HAP-1 (cell line): Measurements from ENCODE around the gene PLEKHG5.

Source experiments
- DNase-seq, 2 experiments: peaks; one replicate each; pipeline ENCODE4 v3.0.0-alpha.2; 2016 to 2020; ENCODE audit warnings: low spot score in 2 of 2
- H3K27me3 ChIP-seq: fragments of 250-450 bp; sonication (Bioruptor Pico); 2 replicates; pipeline ENCODE4 v1.5.1; 2020; ENCODE audit warnings: low read depth, mild to moderate bottlenecking, moderate library complexity
- H3K36me3 ChIP-seq: fragments of 250-450 bp; sonication (Bioruptor Pico); replicated peaks from 2 replicates; pipeline ENCODE4 v1.5.1; 2020; ENCODE audit warnings: mild to moderate bottlenecking
- H3K4me1 ChIP-seq: fragments of 250-450 bp; sonication (Bioruptor Pico); 2 replicates; pipeline ENCODE4 v1.5.1; 2020; ENCODE audit warnings: mild to moderate bottlenecking
- H3K4me3 ChIP-seq: fragments of 250-450 bp; sonication (Bioruptor Pico); 2 replicates; pipeline ENCODE4 v1.5.1; 2020; ENCODE audit warnings: mild to moderate bottlenecking, moderate library complexity
- H3K9me3 ChIP-seq: fragments of 250-450 bp; sonication (Bioruptor Pico); 2 replicates; pipeline ENCODE4 v1.5.1; 2020; ENCODE audit warnings: mild to moderate bottlenecking, moderate library complexity
- in situ Hi-C: fragments of 300-500 bp; cut with MboI; formaldehyde crosslinking; loops from 3 replicates; pipeline ENCODE4 v1.14.3; 2020; ENCODE audit warnings: low sequenced_read_pairs, inconsistent platforms, mixed read lengths

Gene PLEKHG5

GRCh38 chr1:6519491-6519934 lies 28.0 kb upstream of the PLEKHG5 start:
- Histone ChIP-seq H3K27me3 (no peaks in the 10 kb centered on the region), H3K4me3 (no peak overlapping the region), H3K9me3 (no peaks in the 10 kb centered on the region), H3K4me1 (0 out of 2 replicates have a peak, but pooled peaks cover 2% of the 10 kb centered on the region), H3K36me3 (peaks cover 9% of the 10 kb centered on the region)
- in situ Hi-C loops: no loop called here
- no peak for DNase-seq

GRCh38 chr1:6517435-6517851 lies 26.0 kb upstream of the PLEKHG5 start:
- H3K36me3 ChIP-seq: peaks cover 6% of the 10 kb centered on the region
- in situ Hi-C loops: no loop called here
- H3K27me3 ChIP-seq: no peaks in the 10 kb centered on the region
- no peak for DNase-seq
- H3K4me1 ChIP-seq: no peaks in the 10 kb centered on the region
- no peak overlapping the region for H3K4me3 ChIP-seq
- no peaks in the 10 kb centered on the region for H3K9me3 ChIP-seq

GRCh38 chr1:6515771-6516170 lies 24.3 kb upstream of the PLEKHG5 start:
- Histone ChIP-seq H3K9me3 (no peaks in the 10 kb centered on the region), H3K27me3 (no peaks in the 10 kb centered on the region), H3K36me3 (no peaks in the 10 kb centered on the region), H3K4me3 (no peak overlapping the region), H3K4me1 (no peaks in the 10 kb centered on the region)
- DNase-seq: no peak
- in situ Hi-C loops: no loop called here

- Histone ChIP-seq H3K4me3 (no peak overlapping the region), H3K36me3 (no peaks in the 10 kb centered on the region), H3K4me1 (no peaks in the 10 kb centered on the region), H3K9me3 (no peaks in the 10 kb centered on the region), H3K27me3 (no peaks in the 10 kb centered on the region)
- no peak for DNase-seq
- in situ Hi-C loops: no loop called here
Measured at GRCh38 chr1:6513320-6513801, 21.9 kb upstream of the PLEKHG5 start.

GRCh38 chr1:6512908-6513280 lies 21.4 kb upstream of the PLEKHG5 start:
- no peaks in the 10 kb centered on the region for H3K9me3 ChIP-seq
- no peaks in the 10 kb centered on the region for H3K27me3 ChIP-seq
- H3K4me1 ChIP-seq: no peaks in the 10 kb centered on the region
- in situ Hi-C loops: no loop called here
- H3K4me3 ChIP-seq: no peak overlapping the region
- H3K36me3 ChIP-seq: no peaks in the 10 kb centered on the region
- DNase-seq: no peak

GRCh38 chr1:6512245-6512907 lies 20.9 kb upstream of the PLEKHG5 start:
- no peaks in the 10 kb centered on the region for H3K27me3 ChIP-seq
- no peaks in the 10 kb centered on the region for H3K36me3 ChIP-seq
- no peaks in the 10 kb centered on the region for H3K4me1 ChIP-seq
- H3K9me3 ChIP-seq: no peaks in the 10 kb centered on the region
- H3K4me3 ChIP-seq: no peak overlapping the region
- in situ Hi-C loops: no loop called here
- DNase-seq: no peak

GRCh38 chr1:6511561-6512244 lies 20.2 kb upstream of the PLEKHG5 start:
- Histone ChIP-seq H3K4me1 (no peaks in the 10 kb centered on the region), H3K36me3 (no peaks in the 10 kb centered on the region), H3K9me3 (no peaks in the 10 kb centered on the region), H3K27me3 (no peaks in the 10 kb centered on the region), H3K4me3 (no peak overlapping the region)
- peak in 1 of 2 experiments; percentile 6 for DNase-seq
- in situ Hi-C loops: no loop called here

- in situ Hi-C loops: no loop called here
- DNase-seq: no peak
- H3K27me3 ChIP-seq: no peaks in the 10 kb centered on the region
- H3K4me1 ChIP-seq: no peaks in the 10 kb centered on the region
- no peaks in the 10 kb centered on the region for H3K9me3 ChIP-seq
- no peak overlapping the region for H3K4me3 ChIP-seq
- H3K36me3 ChIP-seq: no peaks in the 10 kb centered on the region
Measured at GRCh38 chr1:6511056-6511455, 19.6 kb upstream of the PLEKHG5 start.

GRCh38 chr1:6510493-6510892 lies 19.0 kb upstream of the PLEKHG5 start:
- no peaks in the 10 kb centered on the region for H3K4me1 ChIP-seq
- no peaks in the 10 kb centered on the region for H3K9me3 ChIP-seq
- H3K27me3 ChIP-seq: no peaks in the 10 kb centered on the region
- in situ Hi-C loops: no loop called here
- no peaks in the 10 kb centered on the region for H3K36me3 ChIP-seq
- DNase-seq: no peak
- no peak overlapping the region for H3K4me3 ChIP-seq

GRCh38 chr1:6509919-6510291 lies 18.4 kb upstream of the PLEKHG5 start:
- in situ Hi-C loops: no loop called here
- H3K36me3 ChIP-seq: no peaks in the 10 kb centered on the region
- H3K27me3 ChIP-seq: no peaks in the 10 kb centered on the region
- no peaks in the 10 kb centered on the region for H3K4me1 ChIP-seq
- H3K9me3 ChIP-seq: no peaks in the 10 kb centered on the region
- no peak overlapping the region for H3K4me3 ChIP-seq
- DNase-seq: no peak

GRCh38 chr1:6509220-6509918 lies 17.9 kb upstream of the PLEKHG5 start:
- H3K4me3 ChIP-seq: no peak overlapping the region
- DNase-seq: no peak
- H3K36me3 ChIP-seq: no peaks in the 10 kb centered on the region
- no peaks in the 10 kb centered on the region for H3K27me3 ChIP-seq
- in situ Hi-C loops: no loop called here
- H3K4me1 ChIP-seq: no peaks in the 10 kb centered on the region
- no peaks in the 10 kb centered on the region for H3K9me3 ChIP-seq

GRCh38 chr1:6508816-6509189 lies 17.3 kb upstream of the PLEKHG5 start:
- no peak for DNase-seq
- in situ Hi-C loops: no loop called here
- H3K9me3 ChIP-seq: no peaks in the 10 kb centered on the region
- no peak overlapping the region for H3K4me3 ChIP-seq
- no peaks in the 10 kb centered on the region for H3K4me1 ChIP-seq
- H3K27me3 ChIP-seq: no peaks in the 10 kb centered on the region
- H3K36me3 ChIP-seq: no peaks in the 10 kb centered on the region

- in situ Hi-C loops: no loop called here
- Histone ChIP-seq H3K4me3 (no peak overlapping the region), H3K27me3 (no peaks in the 10 kb centered on the region), H3K36me3 (no peaks in the 10 kb centered on the region), H3K9me3 (no peaks in the 10 kb centered on the region), H3K4me1 (no peaks in the 10 kb centered on the region)
- no peak for DNase-seq
Measured at GRCh38 chr1:6508154-6508815, 16.8 kb upstream of the PLEKHG5 start.

- no peaks in the 10 kb centered on the region for H3K9me3 ChIP-seq
- in situ Hi-C loops: no loop called here
- DNase-seq: no peak
- H3K27me3 ChIP-seq: no peaks in the 10 kb centered on the region
- H3K4me3 ChIP-seq: no peak overlapping the region
- H3K4me1 ChIP-seq: no peaks in the 10 kb centered on the region
- no peaks in the 10 kb centered on the region for H3K36me3 ChIP-seq
Measured at GRCh38 chr1:6507461-6507911, 16.0 kb upstream of the PLEKHG5 start.
